ENCODE measurements around the gene DCXR. TPM values are rescaled to one million over a fixed set of nuclear protein-coding genes. Genes with fewer than 3 reads are reported as not detected.

DCXR gene
- total RNA-seq, 1 donor from 2014 or later, result 143 TPM

DNA sequence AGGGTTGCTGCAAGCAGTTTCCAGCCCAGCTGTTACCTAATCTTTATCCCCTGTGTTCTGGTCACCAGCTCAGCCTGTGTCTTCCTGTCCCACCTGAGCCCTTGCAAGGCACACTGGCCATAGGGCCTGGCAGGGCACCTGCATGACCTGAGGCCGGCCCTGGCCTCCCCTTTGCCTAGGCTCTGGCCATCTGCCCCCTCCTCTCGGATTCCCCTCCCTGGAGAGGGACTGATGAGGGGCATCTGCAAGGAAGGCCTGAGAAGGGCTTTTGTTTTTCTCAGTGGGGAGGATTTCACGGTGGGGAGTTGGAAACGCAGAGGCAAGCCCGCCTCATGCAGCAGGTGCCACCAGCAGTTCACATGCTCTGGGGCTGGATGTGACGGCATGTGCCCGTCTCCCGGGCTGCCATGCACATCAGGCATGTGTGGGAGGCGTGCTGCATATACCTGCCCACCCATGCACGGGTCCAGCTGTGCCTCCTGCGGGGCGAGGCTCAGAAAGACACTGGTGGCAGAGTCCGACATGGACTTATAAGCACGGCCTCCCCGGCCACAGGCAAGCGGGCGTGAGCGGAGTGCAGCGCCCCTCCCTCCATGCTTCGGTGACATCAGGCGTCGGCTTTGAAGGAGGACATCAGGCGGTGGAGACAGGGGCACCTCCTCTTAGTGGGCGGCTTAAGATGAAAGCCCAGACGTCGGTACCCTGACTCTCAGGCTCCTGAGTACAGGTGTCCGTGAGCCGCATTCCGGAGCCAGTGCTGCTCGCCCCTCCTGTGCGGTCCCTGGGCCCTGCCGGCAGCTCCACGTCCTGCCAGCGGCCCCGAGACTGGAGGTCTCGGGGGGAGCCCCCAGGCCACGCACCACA is 43.5 kb downstream of the DCXR start:
- TF ChIP-seq, protein P1, sequence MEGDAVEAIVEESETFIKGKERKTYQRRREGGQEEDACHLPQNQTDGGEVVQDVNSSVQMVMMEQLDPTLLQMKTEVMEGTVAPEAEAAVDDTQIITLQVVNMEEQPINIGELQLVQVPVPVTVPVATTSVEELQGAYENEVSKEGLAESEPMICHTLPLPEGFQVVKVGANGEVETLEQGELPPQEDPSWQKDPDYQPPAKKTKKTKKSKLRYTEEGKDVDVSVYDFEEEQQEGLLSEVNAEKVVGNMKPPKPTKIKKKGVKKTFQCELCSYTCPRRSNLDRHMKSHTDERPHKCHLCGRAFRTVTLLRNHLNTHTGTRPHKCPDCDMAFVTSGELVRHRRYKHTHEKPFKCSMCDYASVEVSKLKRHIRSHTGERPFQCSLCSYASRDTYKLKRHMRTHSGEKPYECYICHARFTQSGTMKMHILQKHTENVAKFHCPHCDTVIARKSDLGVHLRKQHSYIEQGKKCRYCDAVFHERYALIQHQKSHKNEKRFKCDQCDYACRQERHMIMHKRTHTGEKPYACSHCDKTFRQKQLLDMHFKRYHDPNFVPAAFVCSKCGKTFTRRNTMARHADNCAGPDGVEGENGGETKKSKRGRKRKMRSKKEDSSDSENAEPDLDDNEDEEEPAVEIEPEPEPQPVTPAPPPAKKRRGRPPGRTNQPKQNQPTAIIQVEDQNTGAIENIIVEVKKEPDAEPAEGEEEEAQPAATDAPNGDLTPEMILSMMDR (IDR thresholded peaks at IDR 0.05), result no peak
- DNase-seq (no peak), ATAC-seq (no peak)
- Histone ChIP-seq H3K4me1 (peaks cover 26% of the 10 kb centered on the region), H3K9me3 (no peaks in the 10 kb centered on the region), H3K27me3 (no peaks in the 10 kb centered on the region), H3K36me3 (peaks cover 4% of the 10 kb centered on the region), H3K27ac (no peak overlapping the region), H3K4me3 (no peak overlapping the region)
- intact Hi-C loops (cut with DNase I), result no loop called here

DNA sequence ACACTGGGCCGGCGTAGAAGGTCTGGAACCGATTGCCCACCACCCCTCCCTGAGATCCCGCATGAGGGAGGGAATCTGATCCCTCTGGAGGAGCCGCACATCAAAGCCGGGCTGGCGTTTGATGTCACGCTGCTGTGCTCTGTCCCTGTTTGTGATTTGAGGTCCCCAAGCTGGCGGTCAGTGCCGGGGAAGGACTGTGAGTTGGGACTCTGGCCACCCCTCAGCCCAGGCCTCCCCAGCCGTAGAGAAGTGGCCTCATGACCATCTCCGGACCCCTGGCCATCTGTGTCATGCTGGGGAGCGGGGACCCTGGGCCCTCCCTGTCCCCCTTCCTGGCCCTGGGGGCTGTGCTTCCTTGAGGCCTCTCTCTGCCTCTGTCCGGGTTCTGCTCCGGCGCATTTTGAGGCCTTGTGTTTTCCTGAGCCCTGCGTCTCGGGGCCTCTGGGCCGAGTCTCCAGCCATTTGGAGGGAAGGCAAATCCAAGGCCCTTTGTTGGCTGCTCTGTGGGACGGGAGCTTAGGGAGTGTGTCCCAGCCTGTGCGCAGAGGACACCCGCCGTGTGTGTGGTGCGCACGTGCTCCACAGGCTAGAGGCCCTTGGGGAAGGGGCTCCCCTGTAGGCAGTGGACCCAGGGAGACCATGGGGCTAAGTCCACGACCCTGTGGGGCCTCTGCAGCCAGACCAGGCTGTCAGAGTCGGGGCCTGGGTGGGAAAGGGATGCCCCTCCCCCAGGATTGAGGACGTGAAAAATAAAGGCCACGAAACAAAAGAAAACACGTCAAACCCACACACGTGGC is 45.0 kb downstream of the DCXR start:
- peak overlapping the region; percentile 25 for H3K27ac ChIP-seq
- TF ChIP-seq, protein P1 (IDR thresholded peaks at IDR 0.05), result no peak
- H3K4me1 ChIP-seq, result peaks cover 26% of the 10 kb centered on the region
- no peak overlapping the region for H3K4me3 ChIP-seq
- no peaks in the 10 kb centered on the region for H3K27me3 ChIP-seq
- ATAC-seq, result no peak
- intact Hi-C loops (cut with DNase I), result no loop called here
- no peaks in the 10 kb centered on the region for H3K9me3 ChIP-seq
- no peak for DNase-seq
- H3K36me3 ChIP-seq, result peaks cover 4% of the 10 kb centered on the region

DNA sequence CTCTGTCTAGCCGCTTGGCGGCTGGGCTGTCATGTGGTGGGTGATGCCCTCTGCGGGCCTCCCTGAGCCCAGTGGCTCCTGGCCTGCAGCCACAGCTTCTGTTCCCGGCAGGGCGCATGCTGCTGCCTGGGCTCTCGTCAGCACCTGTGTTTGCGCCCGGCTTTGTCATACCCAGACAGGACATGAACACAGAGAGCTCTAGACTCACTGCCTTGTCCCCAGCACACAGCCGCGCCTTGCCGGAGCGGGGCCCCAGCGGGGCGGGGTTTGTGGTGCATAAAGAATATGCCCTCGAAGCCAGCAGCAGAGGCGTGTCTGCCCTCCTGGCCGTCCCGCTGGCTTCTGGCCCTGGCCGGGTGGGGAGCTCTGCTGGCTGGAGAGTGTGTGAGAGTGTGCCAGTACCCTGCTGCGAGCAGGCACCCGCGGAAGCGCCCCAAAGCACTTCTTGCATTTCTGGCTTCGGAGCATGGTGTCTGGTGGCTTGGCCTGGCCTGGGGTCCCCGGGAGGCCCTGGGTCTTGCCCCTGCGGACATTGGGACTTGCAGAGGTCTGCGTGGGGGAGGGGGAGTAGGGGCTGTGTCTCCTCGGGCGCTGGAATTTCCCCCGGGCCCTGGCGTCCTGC is 45.7 kb downstream of the DCXR start:
- intact Hi-C loops (cut with DNase I), result no loop called here
- H3K4me1 ChIP-seq, result peaks cover 26% of the 10 kb centered on the region
- TF ChIP-seq, protein P1 (IDR thresholded peaks at IDR 0.05), result no peak
- no peaks in the 10 kb centered on the region for H3K9me3 ChIP-seq
- H3K27ac ChIP-seq, result peak overlapping the region; percentile 25
- no peaks in the 10 kb centered on the region for H3K27me3 ChIP-seq
- DNase-seq, result peak; percentile 97
- peaks cover 4% of the 10 kb centered on the region for H3K36me3 ChIP-seq
- peak; percentile 91 for ATAC-seq
- H3K4me3 ChIP-seq, result no peak overlapping the region

DNA sequence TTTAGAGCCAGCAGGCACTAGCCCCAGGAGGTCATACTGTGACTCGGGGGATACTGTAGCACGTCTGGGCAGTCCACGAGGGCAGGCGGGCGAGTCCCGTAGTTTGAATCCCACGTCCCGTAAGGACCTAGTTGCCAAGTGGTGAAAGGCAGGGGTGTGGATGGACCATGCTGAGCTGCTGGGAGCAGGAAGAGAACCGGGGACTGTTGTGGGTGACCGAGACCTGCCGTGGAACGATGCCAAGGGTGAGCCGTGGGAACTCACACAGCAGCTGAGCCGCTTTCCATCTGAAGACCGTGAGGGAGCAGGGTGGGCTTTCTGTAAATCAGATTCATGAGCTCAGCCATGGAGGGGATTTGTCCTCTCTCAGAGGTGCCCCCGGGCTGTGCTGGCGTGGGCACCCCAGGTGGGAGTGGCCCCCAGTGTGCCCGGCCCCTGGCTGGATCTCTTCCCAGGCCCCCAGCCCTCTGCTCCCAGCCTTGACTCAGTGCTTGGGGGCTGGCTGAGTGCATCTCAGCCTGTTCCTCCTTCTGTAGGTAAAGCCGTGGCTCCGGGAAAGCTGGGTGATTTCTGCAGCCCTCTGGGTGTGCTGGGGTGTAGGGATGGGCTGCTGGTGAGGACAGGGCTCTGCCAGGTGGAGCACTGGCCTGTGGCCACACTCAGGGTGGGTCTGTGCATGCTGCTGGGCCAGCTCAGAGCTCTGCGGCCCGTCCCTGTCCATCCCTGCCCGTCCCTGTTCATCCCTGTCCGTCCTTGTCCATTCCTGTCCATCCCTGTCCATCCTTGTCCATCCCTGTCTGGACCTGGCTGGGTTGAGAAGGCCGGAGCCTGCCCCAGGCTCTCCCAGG is 46.4 kb downstream of the DCXR start:
- Histone ChIP-seq H3K9me3 (no peaks in the 10 kb centered on the region), H3K27me3 (no peaks in the 10 kb centered on the region), H3K27ac (peak overlapping the region; percentile 25), H3K4me1 (peaks cover 26% of the 10 kb centered on the region), H3K4me3 (no peak overlapping the region), H3K36me3 (peaks cover 6% of the 10 kb centered on the region)
- DNase-seq (no peak), ATAC-seq (no peak)
- intact Hi-C loops (cut with DNase I), result no loop called here
- TF ChIP-seq, protein P1 (IDR thresholded peaks at IDR 0.05), result no peak
